ENCODE results near the gene MDGA2.

DNA sequence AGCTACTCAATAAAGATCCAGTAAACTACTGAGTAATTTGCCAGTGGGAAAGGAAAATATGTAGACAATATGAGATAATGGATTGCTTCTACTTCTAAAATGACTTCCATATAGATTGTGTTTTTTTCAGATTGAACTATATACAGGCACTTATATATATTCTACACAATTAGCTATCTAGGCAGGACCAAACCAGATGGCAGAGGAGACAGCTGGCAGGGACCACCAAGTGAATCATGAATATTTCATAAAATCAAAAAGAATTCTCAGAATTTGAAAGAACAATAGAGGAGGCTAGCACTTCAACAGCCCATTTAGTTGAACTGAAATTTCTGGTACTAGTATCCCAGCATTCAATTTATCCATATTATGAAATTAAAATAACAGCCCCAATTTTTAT lies 685.8 kb downstream of the MDGA2 start:
- no peak for TF ChIP-seq FOXM1 (IDR thresholded peaks at IDR 0.05; ENCODE audit: borderline replicate concordance)
- no peak for TF ChIP-seq ARNT (IDR thresholded peaks at IDR 0.05)
